Mucosa of descending colon (tissue), 3 donors: ENCODE data around the gene SSC4D. TPM values are rescaled to one million over a fixed set of nuclear protein-coding genes. Genes with fewer than 3 reads are reported as not detected.

Source experiments
- ATAC-seq: fragments of 200-7000 bp; cut with Tn5 transposase; one replicate; pipeline ENCODE4 v1.9.1; 2020; ENCODE audit warnings: mild to moderate bottlenecking, moderate library complexity
- DNase-seq, 3 donors: peaks; one replicate each; pipeline ENCODE4 v3.0.0-alpha.2; 2020
- H3K36me3 ChIP-seq: fragments of 200-600 bp; one replicate; pipeline ENCODE4 v1.8.0; 2021; ENCODE audit warnings: low read depth, mild to moderate bottlenecking
- H3K4me1 ChIP-seq: fragments of 200-600 bp; one replicate; pipeline ENCODE4 v1.8.0; 2021; ENCODE audit warnings: low read depth, mild to moderate bottlenecking
- H3K4me3 ChIP-seq: fragments of 200-600 bp; one replicate; pipeline ENCODE4 v1.8.0; 2021; ENCODE audit warnings: mild to moderate bottlenecking
- H3K9me3 ChIP-seq: fragments of 200-600 bp; one replicate; pipeline ENCODE4 v1.8.0; 2021; ENCODE audit warnings: mild to moderate bottlenecking
- CTCF ChIP-seq: fragments of 200-600 bp; IDR thresholded peaks from one replicate; pipeline ENCODE4 v1.8.0; 2022; ENCODE audit warnings: antibody characterized with exemption, mild to moderate bottlenecking
- intact Hi-C, 2 donors: fragments of 100-400 bp; cut with DNase I in 1 of 2; cut with micrococcal nuclease in 1 of 2; formaldehyde crosslinking; loops; one replicate each; pipeline versions ENCODE4 v1.11.0 to v1.11.1; 2022; cut with DNase I, micrococcal nuclease
- total RNA-seq, 3 donors: library from RNA; stranded (reverse); fragmentation: NEBNext Ultra II Directional in 2 of 3; extraction: Animal tissue kit (Norgen Biotek cat#: 25700) in 2 of 3; gene quantifications; one replicate each; pipeline versions ENCODE4 v1.2.1 to v1.2.4, GENCODE V29; 2021 to 2023
- donor health status: DM: no; HTN: no; CAD: no; lungs with moderate emphysema.
- donor health status: DM: no; HTN: no; CAD: no.
- donor health status: DM: no; HTN: yes; CAD: no.

SSC4D gene
- total RNA-seq, 3 donors from 2014 or later: 0.32 to 0.72 TPM; not detected in 1

- TF ChIP-seq CTCF: no peak
- DNase-seq (no peak), ATAC-seq (no peak)
- Histone ChIP-seq H3K4me1 (peaks cover 12% of the 10 kb centered on the region), H3K9me3 (no peaks in the 10 kb centered on the region), H3K36me3 (no peaks in the 10 kb centered on the region), H3K4me3 (no peak overlapping the region)
- intact Hi-C loops: no loop called here
These were observed 52.7 kb downstream of the SSC4D start for GRCh38 chr7:76356823-76357222.

- Histone ChIP-seq H3K9me3 (no peaks in the 10 kb centered on the region), H3K4me1 (peaks cover 12% of the 10 kb centered on the region), H3K4me3 (no peak overlapping the region), H3K36me3 (no peaks in the 10 kb centered on the region)
- ATAC-seq: no peak
- no peak for TF ChIP-seq CTCF
- intact Hi-C loops: no loop called here
- DNase-seq: no peak
These were observed 53.4 kb downstream of the SSC4D start for GRCh38 chr7:76356115-76356514.

GRCh38 chr7:76354981-76355730 is 54.3 kb downstream of the SSC4D start:
- intact Hi-C loops: no loop called here
- Histone ChIP-seq H3K9me3 (no peaks in the 10 kb centered on the region), H3K4me1 (peaks cover 12% of the 10 kb centered on the region), H3K36me3 (no peaks in the 10 kb centered on the region), H3K4me3 (no peak overlapping the region)
- no peak for TF ChIP-seq CTCF
- ATAC-seq: no peak
- DNase-seq: no peak

- Histone ChIP-seq H3K36me3 (no peaks in the 10 kb centered on the region), H3K4me3 (no peak overlapping the region), H3K4me1 (peaks cover 12% of the 10 kb centered on the region), H3K9me3 (no peaks in the 10 kb centered on the region)
- intact Hi-C loops: no loop called here
- ATAC-seq (no peak), DNase-seq (no peak)
- no peak for TF ChIP-seq CTCF
These were observed 55.0 kb downstream of the SSC4D start for GRCh38 chr7:76354516-76354915.

- no peak for TF ChIP-seq CTCF
- Histone ChIP-seq H3K36me3 (no peaks in the 10 kb centered on the region), H3K9me3 (no peaks in the 10 kb centered on the region), H3K4me3 (no peak overlapping the region), H3K4me1 (peaks cover 12% of the 10 kb centered on the region)
- intact Hi-C loops: no loop called here
- DNase-seq: no peak
- ATAC-seq: no peak
These were observed 55.8 kb downstream of the SSC4D start for GRCh38 chr7:76353744-76354143.
